DOHH2 (cell line): ENCODE results near the gene POMGNT2.

Source experiments
- H3F3A ChIP-seq: fragments of 200-600 bp; sonication (generic), shearing (Covaris generic); 2 replicates; pipeline ENCODE4 v1.6.0; 2016; ENCODE audit warnings: antibody characterized with exemption, mild to moderate bottlenecking; ENCODE audit not compliant: control insufficient read depth, insufficient read depth
- H3K27ac ChIP-seq: fragments of 200-600 bp; sonication (generic); 2 replicates; pipeline ENCODE4 v1.5.1; 2014; ENCODE audit warnings: low read depth, mild to moderate bottlenecking, low read length, moderate library complexity
- H3K27me3 ChIP-seq: fragments of 200-600 bp; sonication (generic); 2 replicates; pipeline ENCODE4 v1.6.1; 2014; ENCODE audit warnings: mild to moderate bottlenecking, low read length, mixed read lengths; ENCODE audit not compliant: control insufficient read depth
- H3K36me3 ChIP-seq: fragments of 200-600 bp; sonication (generic); 2 replicates; pipeline ENCODE4 v1.6.1; 2014; ENCODE audit warnings: mild to moderate bottlenecking, low read length, moderate library complexity, mixed read lengths; ENCODE audit not compliant: control insufficient read depth
- H3K4me1 ChIP-seq: fragments of 200-600 bp; sonication (generic); 2 replicates; pipeline ENCODE4 v1.6.1; 2014; ENCODE audit warnings: mild to moderate bottlenecking, low read length, mixed read lengths; ENCODE audit not compliant: control insufficient read depth
- H3K4me2 ChIP-seq: fragments of 200-600 bp; sonication (generic); 2 replicates; pipeline ENCODE4 v1.6.0; 2014; ENCODE audit warnings: mild to moderate bottlenecking, low read length, moderate library complexity
- H3K4me3 ChIP-seq: fragments of 200-600 bp; sonication (generic); 2 replicates; pipeline ENCODE4 v1.5.1; 2014; ENCODE audit warnings: mild to moderate bottlenecking, low read length, mixed read lengths
- H3K79me2 ChIP-seq: fragments of 200-600 bp; sonication (generic); 2 replicates; pipeline ENCODE4 v1.6.1; 2014; ENCODE audit warnings: mild to moderate bottlenecking, low read length, mixed read lengths; ENCODE audit not compliant: control insufficient read depth
- H3K9me2 ChIP-seq: fragments of 200-600 bp; sonication (generic); replicated peaks from 2 replicates; pipeline ENCODE4 v1.6.1; 2014; ENCODE audit warnings: mild to moderate bottlenecking, low read length, mixed read lengths; ENCODE audit not compliant: control insufficient read depth
- H3K9me3 ChIP-seq: fragments of 200-600 bp; sonication (generic); 2 replicates; pipeline ENCODE4 v1.6.1; 2014; ENCODE audit warnings: antibody characterized with exemption, low read length, mixed read lengths; ENCODE audit not compliant: control insufficient read depth, insufficient read depth
- H4K20me1 ChIP-seq: fragments of 200-600 bp; sonication (generic); 2 replicates; pipeline ENCODE4 v1.6.0; 2014; ENCODE audit warnings: low read depth, mild to moderate bottlenecking, antibody characterized with exemption, low read length, moderate library complexity; ENCODE audit not compliant: control insufficient read depth, insufficient read depth
- EZH2phosphoT487 ChIP-seq: fragments of 200-600 bp; sonication (generic); IDR thresholded peaks from 2 replicates; pipeline ENCODE4 v1.6.1; 2017; ENCODE audit warnings: borderline replicate concordance, mild to moderate bottlenecking, antibody characterized with exemption, low read length, moderate library complexity, mixed read lengths
- TF ChIP-seq, protein P1 (sequence below): fragments of 200-600 bp; sonication (generic); IDR thresholded peaks from one replicate; pipeline ENCODE4 v1.5.1; 2014; ENCODE audit warnings: antibody characterized with exemption, mild to moderate bottlenecking, low read depth, low read length; ENCODE audit not compliant: poor library complexity, severe bottlenecking

POMGNT2 gene

GRCh38 chr3:43094381-43094780, 11.5 kb downstream of the POMGNT2 start:
- Histone ChIP-seq H3K36me3 (no peaks in the 10 kb centered on the region), H3K27ac (no peak overlapping the region), H3K27me3 (peaks cover 3% of the 10 kb centered on the region; the same call in 1 of the 2 replicates), H3K4me2 (no peak overlapping the region), H3K4me1 (no peaks in the 10 kb centered on the region), H3K9me2 (no peaks in the 10 kb centered on the region), H4K20me1 (no peaks in the 10 kb centered on the region), H3K79me2 (no peaks in the 10 kb centered on the region), H3K4me3 (no peak overlapping the region), H3F3A (no peaks in the 10 kb centered on the region), H3K9me3 (no peaks in the 10 kb centered on the region)
- no peak for TF ChIP-seq EZH2phosphoT487
- TF ChIP-seq, protein P1, sequence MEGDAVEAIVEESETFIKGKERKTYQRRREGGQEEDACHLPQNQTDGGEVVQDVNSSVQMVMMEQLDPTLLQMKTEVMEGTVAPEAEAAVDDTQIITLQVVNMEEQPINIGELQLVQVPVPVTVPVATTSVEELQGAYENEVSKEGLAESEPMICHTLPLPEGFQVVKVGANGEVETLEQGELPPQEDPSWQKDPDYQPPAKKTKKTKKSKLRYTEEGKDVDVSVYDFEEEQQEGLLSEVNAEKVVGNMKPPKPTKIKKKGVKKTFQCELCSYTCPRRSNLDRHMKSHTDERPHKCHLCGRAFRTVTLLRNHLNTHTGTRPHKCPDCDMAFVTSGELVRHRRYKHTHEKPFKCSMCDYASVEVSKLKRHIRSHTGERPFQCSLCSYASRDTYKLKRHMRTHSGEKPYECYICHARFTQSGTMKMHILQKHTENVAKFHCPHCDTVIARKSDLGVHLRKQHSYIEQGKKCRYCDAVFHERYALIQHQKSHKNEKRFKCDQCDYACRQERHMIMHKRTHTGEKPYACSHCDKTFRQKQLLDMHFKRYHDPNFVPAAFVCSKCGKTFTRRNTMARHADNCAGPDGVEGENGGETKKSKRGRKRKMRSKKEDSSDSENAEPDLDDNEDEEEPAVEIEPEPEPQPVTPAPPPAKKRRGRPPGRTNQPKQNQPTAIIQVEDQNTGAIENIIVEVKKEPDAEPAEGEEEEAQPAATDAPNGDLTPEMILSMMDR = no peak

DNA sequence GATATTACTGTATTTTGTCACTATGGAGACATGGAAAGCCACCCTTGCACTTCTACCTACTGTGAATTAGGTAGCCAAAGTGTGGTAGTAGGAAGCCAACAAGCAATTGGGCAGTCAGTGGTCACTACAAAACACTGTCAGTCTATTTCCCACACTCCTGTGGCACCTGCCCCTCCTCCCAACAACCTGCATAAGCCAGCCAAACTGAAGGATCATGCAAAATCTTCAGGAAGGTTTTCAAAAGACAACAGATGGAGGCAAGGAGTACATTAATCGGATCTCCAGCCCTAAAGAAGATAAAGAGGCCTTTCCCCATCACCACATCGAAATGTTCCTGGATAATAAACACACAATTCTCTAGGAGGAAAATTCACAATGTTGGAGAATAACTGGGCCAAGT, 11.9 kb downstream of the POMGNT2 start:
- no peaks in the 10 kb centered on the region for H3F3A ChIP-seq
- H3K27ac ChIP-seq = no peak overlapping the region

GRCh38 chr3:43093006-43093405, 12.9 kb downstream of the POMGNT2 start:
- no peak overlapping the region for H3K4me3 ChIP-seq
- H3K27ac ChIP-seq = no peak overlapping the region
- H4K20me1 ChIP-seq = no peaks in the 10 kb centered on the region
- no peaks in the 10 kb centered on the region for H3K79me2 ChIP-seq
- no peak overlapping the region for H3K4me2 ChIP-seq
- TF ChIP-seq EZH2phosphoT487 = no peak
- TF ChIP-seq, protein P1 = no peak
- H3K4me1 ChIP-seq = no peaks in the 10 kb centered on the region
- H3K36me3 ChIP-seq = no peaks in the 10 kb centered on the region
- no peaks in the 10 kb centered on the region for H3K9me3 ChIP-seq
- H3K9me2 ChIP-seq = no peaks in the 10 kb centered on the region
- no peaks in the 10 kb centered on the region for H3F3A ChIP-seq
- H3K27me3 ChIP-seq = no peaks in the 10 kb centered on the region

More for the DNA sequence above, 11.9 kb downstream of the POMGNT2 start:
- Histone ChIP-seq H3K4me1 (no peaks in the 10 kb centered on the region), H4K20me1 (no peaks in the 10 kb centered on the region), H3K9me3 (no peaks in the 10 kb centered on the region), H3K36me3 (no peaks in the 10 kb centered on the region), H3K4me3 (no peak overlapping the region), H3K9me2 (no peaks in the 10 kb centered on the region), H3K4me2 (no peak overlapping the region), H3K79me2 (no peaks in the 10 kb centered on the region), H3K27me3 (peaks cover 3% of the 10 kb centered on the region; the same call in 1 of the 2 replicates)
- TF ChIP-seq EZH2phosphoT487 = no peak
- TF ChIP-seq, protein P1 = no peak
